NCI-H1417 (cell line): Measurements from ENCODE around the gene MAN1A2.
"Not testable (repeated sequence)": the region's sequence is repeated elsewhere in the genome, so short reads cannot be mapped to it uniquely, and the experiment has no call there.

Experiments used
- DNase-seq, 3 experiments: peaks; one replicate each; lab custom pipeline; 2025; lab: John Stamatoyannopoulos, UW

Gene MAN1A2

DNA sequence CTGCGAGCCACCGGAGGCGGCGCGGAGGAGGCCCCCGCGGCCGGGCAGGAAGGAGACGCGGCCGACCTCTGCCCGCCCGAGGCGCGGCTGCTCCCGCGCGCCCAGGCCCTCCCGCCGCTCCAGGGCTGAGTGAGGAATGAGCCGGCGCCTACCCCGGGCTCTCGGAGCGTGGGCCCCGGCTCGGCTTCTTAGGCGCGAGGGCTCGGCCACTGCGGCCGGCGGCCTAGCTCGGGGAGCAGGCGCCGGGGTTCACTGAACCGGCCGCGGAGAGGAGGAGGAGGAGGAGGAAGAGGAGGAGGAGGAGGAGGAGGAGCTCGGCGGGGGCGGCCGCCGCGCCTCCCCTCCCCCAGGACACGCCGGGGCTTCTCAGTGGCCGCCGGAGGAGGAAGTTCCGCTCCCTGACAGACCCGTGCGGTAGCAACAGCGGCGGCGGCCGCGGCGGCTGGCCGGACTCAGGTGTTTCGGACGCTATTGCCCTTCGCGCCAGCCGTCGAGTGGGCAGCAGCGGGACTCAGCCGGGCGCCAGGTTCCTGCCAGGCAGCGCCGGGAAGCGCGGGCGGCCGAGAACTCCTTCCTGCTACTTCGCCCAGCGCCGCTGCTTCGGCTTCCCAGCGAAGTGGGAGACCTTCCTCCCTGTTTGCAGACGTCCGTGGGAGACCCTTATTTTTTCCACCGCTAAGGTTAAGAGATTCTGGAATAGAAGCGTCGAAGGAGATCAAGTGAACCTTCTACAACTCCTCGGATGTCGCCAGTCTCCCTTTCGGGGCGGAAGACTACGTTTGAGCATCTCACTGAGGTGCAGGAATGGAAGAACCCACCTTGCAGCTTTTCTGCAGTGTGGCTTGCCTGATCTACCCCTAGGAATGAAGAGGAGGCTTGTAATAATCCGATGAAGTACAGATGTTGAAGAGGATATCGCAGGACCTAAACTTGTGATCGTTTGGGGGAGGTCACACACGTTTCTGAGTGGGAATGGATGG lies at the start of gene MAN1A2:
TSS of gene MAN1A2 (plus strand) at position 404 of the 980 bp plus-strand sequence. CDS start 735 bp downstream, outside the sequence.
- peak; percentile 71 to 96 (median 91) for DNase-seq

DNA sequence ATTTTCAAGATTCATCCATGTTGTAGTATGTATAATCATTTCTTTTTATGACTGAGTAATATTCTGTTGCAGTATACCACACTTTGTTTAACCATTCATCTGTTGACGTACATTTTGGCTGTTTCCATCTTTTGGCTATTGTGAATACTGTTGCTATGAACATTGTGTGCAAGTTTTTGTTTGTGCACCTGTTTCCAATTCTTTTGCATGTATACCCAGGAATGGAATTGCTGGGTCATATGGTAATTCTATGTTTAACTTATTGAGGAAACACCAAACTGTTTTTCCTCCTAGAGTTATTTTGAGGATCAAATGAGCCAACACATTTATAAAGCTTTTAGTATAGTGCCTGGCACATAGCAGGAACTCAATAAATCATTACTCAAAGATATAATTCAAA lies 49.2 kb upstream of the MAN1A2 start:
- no peak for DNase-seq

DNA sequence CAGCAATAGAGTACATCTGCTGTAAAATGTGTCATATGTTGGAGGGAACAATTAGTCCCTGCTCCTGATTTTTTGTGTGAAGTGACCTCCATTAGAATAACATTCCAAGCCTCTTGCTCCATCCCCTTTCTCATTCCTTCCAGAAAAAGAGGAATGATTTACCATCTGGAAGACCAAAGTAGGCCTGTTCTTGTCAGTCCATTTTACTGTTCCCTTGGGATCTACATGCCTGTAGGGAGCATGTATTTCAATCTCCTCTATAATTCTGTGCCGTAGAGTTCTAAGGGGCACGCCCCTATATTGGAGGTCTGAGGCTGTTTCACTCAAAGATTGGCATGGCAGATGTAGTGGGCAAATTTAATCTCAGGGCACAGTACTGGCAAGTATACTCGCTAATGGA lies 48.8 kb upstream of the MAN1A2 start:
- no peak for DNase-seq

DNA sequence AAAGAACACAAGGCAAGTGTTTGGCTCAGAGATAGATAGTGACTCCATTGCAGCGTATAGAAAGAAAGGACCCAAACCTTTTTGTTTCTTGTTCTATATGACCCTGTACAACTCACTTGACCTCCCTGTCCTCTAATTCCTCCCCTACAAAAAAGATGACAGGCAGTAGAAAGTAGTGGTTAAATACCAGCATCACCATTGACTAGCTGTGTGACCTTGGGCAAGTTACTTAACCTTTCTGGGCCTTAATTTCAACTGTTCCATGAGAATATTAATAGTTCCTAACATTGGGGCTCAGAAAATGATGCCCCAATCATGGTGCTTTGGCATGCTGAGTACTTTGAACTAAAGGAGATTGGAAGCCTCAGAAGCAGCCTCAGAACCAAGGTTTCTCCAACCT lies 46.7 kb upstream of the MAN1A2 start:
- no peak for DNase-seq

DNA sequence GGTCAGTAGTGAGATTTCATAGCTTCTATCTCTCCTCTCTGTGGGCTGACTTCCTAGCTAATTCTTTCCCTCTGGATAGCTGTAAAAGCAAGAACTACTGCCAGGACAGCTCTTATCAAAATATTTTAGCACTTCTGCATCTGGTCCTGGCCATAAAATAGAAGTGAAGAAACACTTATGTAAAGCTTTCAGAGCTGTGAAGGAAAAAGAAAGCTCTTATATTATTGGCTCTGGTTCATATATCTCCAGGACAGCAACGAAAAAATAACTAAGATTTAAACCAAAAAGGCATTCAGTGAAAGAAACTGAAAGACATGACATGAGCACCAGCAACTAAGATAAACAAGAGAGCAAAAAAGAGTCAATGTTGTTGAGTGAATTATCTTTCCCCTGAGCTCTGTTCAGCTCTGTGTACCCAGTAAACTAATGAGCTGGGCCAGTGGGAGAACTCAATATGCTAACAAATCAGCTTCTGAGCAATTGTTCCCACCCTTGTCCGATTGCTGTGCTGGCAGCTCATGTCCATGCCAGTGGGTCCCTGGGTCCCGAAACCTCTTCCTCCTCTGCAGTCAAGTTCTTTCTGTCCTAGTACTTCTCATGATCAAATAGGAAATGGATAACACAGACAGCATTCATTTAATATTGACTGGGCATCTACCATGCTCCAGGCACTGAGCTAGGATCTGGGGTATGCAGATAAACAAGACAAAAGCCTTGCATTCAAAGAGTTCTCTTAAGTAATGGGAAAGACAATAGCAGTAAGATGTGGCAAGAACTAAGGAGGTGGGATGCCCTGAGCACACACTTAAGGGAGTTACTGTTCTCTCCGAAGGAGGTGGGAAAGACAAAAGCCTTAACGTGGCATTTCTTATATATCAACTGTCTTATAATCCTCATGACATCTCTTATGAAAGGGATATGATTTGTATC lies 45.3 kb upstream of the MAN1A2 start:
- no peak for DNase-seq

- no peak for DNase-seq
Observed at GRCh38 chr1:117324357-117324756, 42.9 kb upstream of the MAN1A2 start.

DNA sequence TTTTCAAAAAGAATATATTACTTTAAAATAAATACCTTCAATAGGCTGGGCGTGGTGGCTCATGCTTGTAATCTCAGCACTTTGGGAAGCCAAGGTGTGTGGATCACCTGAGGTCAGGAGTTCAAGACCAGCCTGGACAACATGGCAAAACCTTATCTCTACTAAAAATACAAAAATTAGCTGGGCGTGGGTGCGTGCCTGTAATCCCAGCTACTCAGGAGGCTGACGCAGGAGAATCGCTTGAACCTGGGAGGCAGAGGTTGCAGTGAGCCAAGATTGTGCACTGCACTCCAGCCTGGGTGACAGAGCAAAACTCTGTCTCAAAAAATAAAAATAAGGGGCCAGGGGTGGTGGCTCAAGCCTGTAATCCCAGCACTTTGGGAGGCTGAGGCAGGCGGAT lies 41.2 kb upstream of the MAN1A2 start:
- DNase-seq = not testable (repeated sequence)

DNA sequence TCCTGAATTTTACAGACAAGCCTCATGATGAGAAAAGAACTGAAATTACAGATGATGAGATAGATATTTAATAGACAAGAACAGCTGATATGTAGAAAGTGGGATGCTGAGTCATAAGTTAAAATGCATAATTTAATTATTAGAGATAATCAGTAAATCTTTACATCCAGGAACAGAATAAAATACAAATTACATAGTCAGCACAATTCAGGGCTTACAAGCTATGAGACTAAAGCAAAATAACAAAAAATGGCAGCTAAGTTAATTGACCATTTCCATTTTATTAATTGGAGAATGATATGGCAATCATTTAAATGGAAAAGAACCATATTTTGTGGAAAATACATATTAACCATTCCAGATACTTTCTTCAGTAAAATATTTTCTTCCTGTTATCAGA lies 40.2 kb upstream of the MAN1A2 start:
- no peak for DNase-seq

DNA sequence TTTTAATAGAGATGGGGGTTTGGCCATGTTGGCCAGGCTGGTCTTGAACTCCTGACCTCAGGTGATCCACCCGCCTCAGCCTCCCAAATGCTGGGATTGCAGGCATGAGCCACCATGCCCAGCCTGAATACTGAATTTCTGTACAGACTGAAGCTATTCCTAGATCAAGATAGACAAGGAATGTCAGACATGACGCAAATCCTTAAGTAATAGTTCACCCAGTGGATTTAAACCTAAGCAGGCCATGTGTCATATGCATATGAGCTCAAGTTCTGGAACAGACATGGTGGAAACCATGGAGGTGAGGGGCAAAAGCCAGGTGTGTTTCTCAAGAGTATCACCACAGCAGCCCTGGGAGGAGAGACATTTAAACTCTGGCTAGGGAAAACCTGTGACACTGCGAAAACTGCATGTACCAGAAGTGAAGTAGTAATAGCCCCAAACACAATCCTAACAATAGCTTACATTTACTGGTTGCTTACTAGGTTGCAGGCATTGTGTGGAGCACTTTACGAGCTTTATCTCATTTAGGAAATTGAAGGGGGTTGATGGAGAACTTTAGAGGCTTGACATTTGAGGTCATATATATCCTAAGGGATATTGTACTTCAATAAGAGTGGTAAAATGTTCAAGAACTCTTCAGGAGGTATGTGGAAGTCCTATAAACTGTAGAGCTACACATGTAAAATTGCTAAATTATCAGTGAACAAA lies 31.7 kb upstream of the MAN1A2 start:
- no peak for DNase-seq

DNA sequence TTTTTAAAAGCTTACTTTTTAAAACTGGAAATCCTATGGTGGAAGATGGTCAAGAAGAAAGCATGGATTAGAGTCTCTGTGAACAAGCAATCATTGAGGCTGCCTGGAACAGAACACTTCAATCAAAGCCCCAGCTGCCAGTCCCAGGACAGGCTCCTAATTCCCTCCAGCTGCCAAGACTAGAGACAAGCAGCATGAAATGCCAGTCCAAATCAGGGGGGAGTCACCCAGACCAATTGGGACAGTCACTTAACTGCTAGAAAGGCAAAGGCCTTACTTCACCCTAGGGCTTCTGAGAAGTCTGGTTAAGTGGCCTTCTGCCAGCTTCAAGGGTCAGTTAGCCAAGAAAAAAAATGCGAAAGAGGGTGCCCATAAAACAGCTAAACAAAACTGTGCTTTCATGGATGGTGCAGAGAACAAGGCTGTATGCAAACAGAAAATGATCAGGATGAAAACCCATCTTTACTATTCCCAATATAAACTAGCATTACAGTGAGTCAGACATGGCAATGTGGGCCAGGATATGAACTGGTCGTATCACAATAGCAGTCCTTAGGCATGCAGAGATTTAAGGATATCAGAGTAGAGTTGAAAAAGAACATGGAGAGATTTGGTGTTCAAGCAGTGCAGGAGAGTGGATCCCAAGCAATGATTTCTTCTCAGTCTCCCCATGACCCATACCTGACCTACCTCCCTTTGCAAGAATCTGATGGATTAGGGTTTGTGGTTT lies 31.0 kb upstream of the MAN1A2 start:
- no peak for DNase-seq

- peak in 2 of 3 experiments; percentile 8 to 33 for DNase-seq
Observed at GRCh38 chr1:117339866-117340700, 27.2 kb upstream of the MAN1A2 start.

DNA sequence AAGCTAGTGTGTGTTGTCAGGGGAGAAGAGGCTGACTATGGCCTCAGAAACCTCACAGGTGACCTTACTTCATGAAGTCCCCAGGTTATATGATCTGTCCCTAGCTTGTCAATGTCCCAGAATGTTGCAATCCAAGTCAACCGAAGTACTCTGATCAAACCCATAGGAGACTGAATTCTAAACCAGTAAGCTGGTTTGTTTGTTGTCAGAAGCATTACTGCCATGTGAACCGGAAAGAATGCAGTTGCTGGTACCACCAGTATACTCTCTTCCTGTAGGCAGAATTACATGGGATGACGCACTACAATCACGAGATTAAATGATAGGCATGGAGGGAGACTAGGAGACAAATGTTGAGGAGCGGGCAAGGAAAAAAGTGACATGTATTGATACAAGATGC lies 26.1 kb upstream of the MAN1A2 start:
- no peak for DNase-seq

GRCh38 chr1:117342397-117342796 lies 24.9 kb upstream of the MAN1A2 start:
- no peak for DNase-seq

- DNase-seq = peak; percentile 36 to 95 (median 83)
Observed at GRCh38 chr1:117346206-117346928, 20.9 kb upstream of the MAN1A2 start.

DNA sequence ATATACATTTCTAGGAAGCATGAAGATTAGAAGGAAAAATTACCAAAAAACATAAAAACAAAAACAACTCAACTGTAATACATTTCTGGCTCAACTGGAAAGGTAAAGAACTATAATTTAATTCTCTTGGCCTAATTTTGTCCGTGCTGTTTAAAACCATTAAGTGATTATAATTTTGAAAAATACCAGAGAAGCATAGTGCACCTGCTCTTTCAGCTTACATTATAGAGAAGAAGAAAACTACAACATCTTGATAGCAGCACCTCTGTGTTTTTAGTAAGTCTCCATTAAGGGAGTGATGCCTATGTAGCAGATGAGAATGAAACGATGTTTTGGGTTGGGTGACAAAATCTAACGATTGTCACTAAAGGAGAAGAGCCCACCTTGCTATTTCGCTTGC lies 19.3 kb upstream of the MAN1A2 start:
- peak in 1 of 3 experiments; percentile 33 for DNase-seq

DNA sequence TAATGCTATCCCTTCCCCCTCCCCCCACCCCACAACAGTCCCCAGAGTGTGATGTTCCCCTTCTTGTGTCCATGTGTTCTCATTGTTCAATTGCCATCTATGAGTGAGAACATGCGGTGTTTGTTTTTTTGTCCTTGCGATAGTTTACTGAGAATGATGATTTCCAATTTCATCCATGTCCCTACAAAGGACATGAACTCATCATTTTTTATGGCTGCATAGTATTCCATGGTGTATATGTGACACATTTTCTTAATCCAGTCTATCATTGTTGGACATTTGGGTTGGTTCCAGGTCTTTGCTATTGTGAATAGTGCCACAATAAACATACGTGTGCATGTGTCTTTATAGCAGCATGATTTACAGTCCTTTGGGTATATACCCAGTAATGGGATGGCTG lies 14.6 kb upstream of the MAN1A2 start:
- not testable (repeated sequence) for DNase-seq

DNA sequence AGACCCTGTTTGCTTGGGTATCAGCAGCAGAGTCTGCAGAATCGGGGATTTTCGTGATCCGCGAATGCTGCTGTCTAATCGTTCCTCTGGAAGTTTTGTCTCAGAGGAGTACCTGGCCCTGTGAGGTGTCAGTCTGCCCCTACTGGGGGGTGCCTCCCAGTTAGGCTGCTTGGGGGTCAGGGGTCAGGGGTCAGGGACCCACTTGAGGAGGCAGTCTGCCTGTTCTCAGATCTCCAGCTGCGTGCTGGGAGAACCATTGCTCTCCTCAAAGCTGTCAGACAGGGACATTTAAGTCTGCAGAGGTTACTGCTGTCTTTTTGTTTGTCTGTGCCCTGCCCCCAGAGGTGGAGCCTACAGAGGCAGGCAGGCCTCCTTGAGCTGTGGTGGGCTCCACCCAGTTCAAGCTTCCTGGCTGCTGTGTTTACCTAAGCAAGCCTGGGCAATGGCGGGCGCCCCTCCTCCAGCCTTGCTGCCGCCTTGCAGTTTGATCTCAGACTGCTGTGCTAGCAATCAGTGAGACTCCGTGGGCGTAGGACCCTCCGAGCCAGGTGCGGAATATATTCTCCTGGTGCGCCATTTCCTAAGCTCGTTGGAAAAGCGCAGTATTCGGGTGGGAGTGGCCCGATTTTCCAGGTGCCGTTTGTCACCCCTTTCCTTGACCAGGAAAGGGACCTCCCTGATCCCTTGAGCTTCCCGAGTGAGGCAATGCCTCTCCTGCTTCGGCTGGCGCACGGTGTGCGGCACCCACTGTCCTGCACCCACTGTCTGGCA lies 9.2 kb upstream of the MAN1A2 start:
- DNase-seq = not testable (repeated sequence)

DNA sequence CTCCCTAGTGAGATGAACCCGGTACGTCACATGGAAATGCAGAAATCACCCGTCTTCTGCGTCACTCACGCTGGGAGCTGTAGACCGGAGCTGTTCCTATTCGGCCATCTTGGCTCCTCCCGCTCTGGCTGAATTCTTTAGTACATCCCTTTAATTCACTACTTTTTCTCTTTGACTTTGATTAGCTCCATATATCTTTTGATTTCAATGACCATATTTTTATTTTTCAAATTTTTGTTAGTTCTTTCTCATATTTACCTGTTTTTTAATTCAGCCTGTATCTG lies 8.7 kb upstream of the MAN1A2 start:
- not testable (repeated sequence) for DNase-seq
